Dedifferentiated amniotic fluid mesenchymal stem cell (primary cell): ENCODE results near the gene APBA3.

Source experiments
- DNase-seq: peaks from one replicate; pipeline ENCODE4 v3.0.0-alpha.2; 2016; ENCODE audit errors: extremely low spot score

APBA3 gene

DNA sequence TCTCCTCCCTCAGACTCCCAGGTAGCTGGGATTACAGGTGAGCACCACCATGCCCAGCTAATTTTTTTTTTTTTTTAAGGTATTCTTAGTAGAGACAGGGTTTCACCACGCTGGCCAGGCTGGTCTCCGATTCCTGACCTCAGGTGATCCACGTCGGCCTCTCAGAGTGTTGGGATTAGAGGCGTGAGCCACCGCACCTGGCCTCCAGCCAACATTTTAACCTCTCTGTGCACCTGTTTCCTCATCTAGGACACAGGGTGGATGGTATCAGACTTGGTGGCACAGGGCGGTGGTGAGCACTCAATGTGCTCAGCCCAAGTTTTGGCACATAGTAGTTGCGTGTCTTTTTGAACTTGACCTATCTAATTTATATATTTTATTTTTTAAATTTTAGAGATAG, 12.5 kb downstream of the APBA3 start:
- DNase-seq, result no peak

DNA sequence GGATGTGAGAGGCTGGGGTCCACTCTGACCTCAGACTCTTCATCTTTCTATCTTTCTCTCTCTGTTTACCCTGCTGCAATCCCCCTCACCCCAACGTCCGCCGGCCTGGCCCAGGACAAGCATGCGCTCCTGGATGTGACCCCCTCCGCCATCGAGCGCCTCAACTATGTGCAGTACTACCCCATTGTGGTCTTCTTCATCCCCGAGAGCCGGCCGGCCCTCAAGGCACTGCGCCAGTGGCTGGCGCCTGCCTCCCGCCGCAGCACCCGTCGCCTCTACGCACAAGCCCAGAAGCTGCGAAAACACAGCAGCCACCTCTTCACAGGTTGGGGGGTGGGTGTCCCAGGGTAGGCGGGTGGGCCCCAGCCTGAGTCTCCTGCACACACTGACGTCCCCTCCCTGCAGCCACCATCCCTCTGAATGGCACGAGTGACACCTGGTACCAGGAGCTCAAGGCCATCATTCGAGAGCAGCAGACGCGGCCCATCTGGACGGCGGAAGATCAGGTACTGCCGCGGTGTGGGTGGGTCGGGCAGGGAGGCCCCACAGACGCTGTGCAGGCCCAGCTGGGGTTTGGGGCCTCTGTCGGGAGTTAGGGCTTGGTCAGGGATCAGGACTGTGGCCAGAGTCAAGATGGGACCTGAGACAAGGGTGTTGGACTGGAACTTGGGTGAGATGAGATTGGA, 15.0 kb downstream of the APBA3 start:
- DNase-seq, result no peak

DNA sequence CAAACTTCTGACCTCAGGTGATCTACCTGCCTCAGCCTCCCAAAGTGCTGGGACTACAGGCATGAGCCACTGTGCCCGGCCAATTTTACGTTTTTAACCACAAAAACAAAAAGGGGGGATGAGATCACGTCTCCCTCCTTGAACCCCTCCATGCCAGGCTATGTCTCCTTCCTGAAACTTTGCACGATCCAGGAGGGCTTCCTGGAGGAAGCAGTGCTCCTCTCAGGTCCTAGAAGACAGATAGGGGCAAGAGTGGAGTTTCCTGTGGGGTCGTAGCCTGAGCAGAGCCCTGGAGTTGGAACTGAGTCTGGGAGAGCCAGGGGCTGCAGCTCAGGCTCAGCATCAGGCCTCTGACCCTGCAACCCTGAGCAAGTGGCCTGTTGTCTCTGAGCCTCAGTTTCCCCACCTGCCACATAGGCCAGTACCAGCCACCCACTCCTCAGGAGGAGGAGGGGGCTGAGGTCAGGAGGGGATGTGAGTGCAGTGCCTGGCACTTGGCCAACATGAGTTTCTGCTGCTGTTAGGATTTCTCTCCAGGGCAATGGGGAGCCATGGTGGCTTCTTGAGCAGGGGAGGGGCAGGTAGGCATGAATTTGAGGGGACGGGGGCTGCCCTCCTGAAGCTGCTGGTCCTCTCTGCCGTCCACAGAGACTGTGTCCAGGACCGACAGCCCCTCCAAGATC, 16.0 kb downstream of the APBA3 start:
- no peak for DNase-seq

DNA sequence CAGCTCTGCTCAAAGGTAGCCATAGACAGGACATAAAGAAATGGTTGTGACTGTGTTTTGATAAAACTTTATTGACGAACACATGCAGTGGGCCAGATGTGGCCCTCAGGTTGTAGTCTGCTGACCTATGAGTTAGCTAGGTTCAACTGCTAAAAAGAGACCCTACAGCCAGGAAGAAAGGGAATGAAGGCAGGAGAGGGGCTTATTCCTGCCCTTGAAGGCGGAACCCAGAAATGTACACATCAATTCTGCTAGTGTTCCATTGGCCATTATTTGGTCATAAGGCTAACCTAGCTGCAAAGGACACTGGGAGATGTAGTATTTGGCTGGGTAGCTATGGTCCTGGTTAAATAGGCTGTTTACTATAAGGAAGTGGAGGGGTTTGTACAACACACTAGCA, 18.0 kb downstream of the APBA3 start:
- no peak for DNase-seq

DNA sequence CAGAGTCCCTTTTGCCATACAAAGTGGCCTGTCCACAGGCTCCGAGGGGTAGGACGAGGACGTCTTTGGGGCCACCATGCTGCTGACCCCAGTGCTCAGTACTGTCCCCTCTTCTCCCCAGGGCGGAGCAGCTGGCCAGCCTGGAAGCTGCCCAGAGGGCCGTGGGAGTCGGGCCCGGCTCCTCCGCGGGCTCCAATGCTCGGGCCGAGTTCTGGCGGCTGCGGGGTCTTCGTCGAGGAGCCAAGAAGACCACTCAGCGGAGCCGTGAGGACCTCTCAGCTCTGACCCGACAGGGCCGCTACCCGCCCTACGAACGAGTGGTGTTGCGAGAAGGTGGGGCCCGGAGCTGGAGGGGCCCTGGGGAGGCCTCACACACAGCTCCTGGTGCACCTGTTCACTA, 21.1 kb downstream of the APBA3 start:
- DNase-seq, result no peak

DNA sequence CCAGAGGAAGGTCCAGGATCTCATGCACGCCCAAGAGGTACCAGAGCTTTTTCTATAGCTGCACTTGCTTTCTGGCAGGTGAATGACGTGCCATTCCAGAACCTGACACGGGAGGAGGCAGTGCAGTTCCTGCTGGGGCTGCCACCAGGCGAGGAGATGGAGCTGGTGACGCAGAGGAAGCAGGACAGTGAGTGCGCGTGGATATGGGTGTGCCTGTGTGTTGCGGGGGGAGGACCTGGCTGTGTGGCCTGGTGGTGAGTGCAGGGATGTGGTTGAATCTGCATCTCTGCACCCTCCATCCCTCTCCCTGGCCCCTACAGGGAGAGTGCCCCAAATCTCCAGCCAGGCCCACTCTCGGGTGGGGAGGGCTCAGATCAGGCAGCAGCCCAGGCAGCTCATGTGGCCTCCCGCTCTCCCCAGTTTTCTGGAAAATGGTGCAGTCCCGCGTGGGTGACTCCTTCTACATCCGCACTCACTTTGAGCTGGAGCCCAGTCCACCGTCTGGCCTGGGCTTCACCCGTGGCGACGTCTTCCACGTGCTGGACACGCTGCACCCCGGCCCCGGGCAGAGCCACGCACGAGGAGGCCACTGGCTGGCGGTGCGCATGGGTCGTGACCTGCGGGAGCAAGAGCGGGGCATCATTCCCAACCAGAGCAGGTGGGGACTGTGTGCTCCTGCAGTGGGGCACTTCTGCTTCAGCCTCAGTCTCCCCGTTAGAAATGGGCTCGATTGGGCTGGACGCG, 22.8 kb downstream of the APBA3 start:
- no peak for DNase-seq

DNA sequence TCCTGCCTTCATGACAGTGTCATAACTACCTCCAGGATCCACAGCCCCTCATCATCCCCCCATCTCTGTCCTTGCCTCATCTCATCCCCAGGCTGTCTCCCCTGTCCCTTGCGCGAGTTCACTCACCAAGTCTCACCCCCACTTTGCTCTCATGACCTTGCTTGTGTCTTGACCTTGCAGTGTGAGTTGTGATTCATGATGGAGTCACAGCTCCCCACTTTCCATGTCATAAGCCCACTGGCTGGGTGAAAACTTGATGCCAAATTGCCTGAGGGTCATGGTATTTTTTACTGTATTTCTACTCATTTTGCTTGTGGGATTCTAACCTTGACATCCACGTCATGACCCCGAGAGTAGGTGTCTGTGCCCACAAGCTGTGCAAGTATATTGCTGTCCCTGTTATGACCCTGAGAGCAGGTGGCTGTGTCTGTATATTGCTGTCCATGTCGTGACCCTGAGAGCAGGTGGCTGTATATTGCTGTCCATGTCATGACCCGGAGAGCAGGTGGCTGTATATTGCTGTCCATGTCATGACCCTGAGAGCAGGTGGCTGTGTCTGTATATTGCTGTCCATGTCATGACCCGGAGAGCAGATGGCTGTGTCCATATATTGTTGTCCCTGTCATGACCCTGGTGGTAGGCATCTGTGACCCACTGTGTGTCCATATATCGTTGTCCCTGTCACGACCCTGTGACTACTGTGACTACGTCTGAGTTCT, 23.8 kb downstream of the APBA3 start:
- DNase-seq, result no peak

DNA sequence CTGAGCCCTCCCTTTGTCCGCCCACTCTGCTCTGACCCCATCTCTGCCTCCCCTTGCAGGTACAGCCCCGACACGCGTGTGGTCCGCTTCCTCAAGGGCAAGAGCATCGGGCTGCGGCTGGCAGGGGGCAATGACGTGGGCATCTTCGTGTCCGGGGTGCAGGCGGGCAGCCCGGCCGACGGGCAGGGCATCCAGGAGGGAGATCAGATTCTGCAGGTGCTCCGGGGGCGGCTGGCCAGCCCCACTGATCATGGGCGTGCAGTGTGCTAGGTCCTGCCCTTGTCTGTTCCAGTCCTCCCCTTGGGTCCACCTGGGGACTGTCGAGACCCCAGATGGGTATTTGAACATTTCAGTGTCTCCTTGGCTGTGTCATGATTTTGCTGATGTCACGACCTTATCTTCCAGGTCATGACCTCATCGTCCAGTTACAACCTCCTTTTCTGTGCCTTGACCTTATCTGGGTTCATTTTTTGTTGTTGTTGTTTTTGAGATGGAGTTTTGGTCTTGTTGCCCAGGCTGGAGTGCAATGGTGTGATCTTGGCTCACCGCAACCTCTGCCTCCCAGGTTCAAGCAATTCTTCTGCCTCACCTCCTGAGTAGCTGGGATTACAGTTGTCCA, 25.3 kb downstream of the APBA3 start:
- DNase-seq, result no peak

DNA sequence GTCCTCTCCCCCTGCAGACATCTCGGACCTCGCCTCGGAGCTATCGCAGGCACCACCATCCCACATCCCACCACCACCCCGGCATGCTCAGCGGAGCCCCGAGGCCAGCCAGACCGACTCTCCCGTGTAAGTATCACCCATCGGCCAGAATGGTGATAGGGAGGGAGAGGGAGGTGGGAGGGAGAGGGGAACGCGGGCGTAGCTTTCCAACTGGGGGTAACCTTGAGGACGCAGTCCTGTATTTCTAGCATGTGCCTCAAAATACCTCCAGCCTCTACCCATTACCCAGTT, 27.2 kb downstream of the APBA3 start:
- no peak for DNase-seq

DNA sequence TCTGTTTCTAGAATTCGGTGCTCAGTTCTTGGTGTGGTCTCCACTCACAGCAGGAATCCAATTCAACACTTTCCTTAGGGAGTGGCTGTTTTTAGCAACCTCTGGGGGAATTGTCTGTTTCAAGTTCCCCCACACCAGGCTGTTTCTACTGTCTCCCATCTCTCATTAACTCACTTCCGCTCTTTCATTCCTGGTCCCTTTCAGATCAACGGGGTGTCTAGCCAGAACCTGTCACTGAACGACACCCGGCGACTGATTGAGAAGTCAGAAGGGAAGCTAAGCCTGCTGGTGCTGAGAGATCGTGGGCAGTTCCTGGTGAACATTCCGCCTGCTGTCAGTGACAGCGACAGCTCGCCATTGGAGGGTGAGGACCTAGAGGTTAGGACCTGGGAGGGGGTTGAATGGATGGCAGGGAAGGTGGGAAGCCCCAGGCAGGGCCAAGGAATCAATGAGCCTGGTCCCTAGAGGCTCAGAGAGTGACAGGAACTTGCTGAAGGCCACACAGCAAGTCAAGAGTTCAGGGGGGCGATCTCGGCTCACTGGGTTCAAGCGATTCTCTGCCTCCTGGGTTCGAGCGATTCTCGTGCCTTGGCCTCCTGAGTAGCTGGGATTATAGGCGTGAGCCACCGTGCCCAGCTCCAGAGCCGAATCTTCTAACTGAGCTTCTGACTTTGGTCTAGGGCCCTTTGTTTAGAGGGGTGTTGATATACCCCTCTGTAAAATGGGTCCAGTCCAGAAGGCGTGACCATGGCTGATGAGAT, 27.8 kb downstream of the APBA3 start:
- no peak for DNase-seq

DNA sequence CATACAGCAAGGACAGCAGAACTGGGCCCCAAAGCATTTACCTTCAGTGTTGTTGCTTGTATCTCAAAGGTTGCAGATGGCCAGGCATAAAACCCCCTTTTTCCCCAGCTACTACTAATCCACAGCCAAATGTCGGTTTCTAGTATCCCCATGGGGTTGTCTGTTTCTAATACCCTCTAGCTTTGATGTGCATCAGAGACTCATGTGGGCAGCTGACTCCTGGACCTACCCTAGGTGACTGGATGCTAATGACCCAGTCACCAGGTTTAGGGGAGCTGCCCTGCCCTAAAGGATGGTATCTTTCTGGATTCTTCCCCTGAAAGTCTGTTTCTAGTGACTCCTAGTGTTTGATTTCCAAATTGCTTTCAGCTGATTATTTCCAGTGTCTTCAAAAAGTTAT, 29.4 kb downstream of the APBA3 start:
- no peak for DNase-seq

DNA sequence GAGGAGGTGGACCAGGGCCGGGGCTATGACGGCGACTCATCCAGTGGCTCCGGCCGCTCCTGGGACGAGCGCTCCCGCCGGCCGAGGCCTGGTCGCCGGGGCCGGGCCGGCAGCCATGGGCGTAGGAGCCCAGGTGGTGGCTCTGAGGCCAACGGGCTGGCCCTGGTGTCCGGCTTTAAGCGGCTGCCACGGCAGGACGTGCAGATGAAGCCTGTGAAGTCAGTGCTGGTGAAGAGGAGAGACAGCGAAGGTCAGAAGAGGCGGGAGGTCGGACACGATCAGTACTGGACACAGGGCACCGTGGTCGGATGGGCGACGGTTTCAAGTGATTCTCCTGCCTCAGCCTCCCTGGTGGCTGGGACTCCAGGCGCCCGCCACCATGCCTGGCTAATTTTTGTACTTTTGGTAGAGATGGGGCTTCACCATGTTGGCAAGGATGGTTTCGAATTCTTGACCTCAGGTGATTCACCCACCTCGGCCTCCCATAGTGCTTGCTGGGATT, 31.0 kb downstream of the APBA3 start:
- no peak for DNase-seq

DNA sequence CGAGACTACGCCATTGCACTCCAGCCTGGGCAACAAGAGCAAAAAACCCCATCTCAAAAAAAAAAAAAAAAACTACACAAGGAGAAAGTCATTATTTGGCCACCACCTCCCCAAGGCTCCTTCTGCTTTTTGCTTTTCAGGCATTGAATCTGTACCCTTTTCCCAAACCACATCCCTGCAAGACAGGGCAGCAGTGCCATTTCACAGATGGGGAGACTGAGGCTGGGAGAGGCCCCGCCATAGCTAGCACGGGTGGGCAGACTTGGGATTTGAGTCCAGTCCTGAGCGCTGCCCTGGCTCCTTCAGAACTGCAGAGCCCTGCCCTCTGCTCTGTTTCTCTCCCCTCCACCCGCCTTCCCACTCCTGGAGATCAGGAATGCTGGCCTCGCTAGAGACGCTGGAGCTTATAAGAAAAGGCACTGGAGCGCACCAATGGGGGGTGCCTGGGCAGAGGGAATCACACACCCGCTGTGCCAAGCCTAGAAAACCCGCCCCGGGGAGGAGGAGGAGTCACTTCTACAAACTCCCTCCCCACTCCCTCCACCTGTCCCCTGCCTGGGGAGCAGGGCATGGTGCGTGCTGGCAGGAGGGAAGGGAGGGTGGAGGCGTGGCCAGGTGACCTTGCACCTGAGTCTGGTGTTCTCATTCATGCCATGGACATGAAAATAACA, 35.7 kb downstream of the APBA3 start:
- DNase-seq, result no peak

DNA sequence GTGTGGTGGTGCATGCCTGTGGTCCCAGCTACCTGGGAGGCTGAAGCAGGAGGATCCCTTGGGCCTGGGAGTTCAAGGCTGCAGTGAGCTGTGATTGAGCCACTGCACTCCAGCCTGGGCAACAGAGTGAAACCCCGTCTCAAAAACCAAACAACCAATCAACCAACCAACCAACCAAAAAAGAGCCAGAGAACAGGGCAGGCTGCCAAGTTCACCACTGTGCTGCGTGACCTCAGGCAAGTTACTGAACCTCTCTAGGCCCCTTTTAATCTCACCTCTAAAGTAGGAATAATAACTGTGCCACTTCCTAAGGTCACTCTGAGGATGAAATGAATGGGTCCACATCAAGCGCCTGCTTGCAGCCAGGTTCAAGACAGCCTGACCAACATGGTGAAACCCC, 36.4 kb downstream of the APBA3 start:
- no peak for DNase-seq

DNA sequence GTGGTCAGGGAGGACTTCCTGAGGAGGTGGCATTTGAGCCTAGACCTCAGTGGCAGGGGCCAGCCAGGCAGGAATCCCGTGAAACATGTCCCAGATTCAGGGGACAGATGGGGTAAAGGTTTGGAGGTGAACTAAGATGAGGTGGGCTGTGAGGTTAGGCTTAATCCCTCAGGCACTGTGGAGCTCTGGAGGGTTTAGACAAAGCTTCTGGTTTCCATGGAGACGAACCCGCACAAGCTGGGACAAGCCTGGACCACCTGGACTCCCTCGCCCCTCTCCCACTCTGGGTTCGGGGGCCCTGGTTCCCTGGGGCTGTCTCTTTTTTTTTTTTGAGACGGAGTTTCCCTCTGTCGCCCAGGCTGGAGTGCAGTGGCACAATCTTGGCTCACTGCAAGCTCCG, 37.6 kb downstream of the APBA3 start:
- no peak for DNase-seq

DNA sequence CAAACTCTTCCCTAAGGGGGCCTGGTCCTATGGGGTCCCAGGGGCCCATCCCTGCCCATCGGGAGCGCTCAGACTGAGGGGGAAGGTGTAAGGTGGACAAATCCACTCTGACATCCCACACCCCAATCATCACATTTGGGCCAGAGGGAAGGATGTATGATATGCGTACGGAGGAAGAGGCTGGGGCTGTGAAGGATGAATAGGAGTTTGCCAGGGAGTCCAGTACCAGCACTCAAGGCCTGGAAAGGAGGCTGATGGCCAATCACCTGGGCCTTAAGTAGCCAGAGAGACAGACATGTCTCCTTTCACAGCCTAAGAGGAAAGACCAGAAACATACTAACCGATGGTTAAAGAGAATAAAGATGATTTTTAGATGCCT, 38.4 kb downstream of the APBA3 start:
- no peak for DNase-seq

DNA sequence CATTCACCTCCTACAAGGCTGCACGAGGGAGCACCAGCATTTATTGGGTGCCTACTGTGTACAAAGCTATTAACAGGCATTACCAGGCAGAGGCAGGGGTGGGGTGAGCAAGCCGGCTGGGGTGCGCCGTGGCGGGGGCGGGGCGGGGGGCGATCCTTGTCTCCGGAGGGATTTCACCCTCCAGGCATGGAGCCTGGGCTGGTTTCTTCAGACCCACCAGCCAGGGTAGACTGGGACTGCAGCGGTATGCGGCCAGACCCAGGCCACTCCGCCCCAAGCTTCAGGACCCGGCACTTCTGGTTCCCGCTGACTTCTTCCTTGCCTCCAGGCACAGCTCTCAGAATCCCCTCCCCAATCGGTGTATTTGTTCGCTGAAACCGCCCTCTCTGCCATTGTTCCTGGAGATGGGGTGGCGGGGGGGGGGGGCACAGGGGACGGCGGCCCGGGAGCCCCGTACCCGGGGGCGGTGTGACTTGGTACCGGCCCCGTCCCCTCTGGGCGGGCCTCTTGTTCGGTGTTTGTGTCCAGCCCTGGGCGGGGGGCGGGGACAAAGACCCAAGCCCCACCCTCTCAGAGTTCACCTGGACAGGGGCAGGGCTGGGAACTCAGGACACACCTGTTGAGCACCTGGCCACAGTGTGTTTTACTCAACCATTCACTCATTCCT, 38.9 kb downstream of the APBA3 start:
- DNase-seq, result no peak

DNA sequence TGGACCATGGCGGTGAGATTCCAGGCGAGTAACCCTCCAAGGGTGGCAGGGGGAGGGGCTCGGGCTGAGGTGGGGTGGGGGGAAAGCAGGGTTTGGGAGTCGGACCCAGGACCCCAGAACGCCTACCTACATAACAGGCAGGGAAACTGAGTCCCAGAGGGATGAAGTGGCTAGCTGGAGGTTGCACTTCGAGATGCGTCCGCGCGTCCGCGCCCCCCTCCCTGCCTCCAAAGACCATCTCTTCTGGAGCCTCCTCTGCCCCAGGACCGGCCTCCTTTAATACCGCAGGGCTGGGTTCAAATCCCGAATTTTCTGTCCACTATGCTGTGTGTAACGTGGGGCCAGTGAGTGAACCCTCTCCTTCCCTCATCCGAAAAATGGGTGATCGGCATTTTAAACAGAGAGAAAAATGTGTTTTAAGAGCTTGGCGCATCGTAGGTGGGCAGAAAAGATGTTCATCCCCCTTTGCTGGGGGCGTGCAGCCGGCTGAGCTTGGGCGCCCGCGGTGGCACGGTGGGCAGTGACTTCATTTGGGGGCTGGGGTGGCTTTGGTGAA, 39.5 kb downstream of the APBA3 start:
- no peak for DNase-seq

DNA sequence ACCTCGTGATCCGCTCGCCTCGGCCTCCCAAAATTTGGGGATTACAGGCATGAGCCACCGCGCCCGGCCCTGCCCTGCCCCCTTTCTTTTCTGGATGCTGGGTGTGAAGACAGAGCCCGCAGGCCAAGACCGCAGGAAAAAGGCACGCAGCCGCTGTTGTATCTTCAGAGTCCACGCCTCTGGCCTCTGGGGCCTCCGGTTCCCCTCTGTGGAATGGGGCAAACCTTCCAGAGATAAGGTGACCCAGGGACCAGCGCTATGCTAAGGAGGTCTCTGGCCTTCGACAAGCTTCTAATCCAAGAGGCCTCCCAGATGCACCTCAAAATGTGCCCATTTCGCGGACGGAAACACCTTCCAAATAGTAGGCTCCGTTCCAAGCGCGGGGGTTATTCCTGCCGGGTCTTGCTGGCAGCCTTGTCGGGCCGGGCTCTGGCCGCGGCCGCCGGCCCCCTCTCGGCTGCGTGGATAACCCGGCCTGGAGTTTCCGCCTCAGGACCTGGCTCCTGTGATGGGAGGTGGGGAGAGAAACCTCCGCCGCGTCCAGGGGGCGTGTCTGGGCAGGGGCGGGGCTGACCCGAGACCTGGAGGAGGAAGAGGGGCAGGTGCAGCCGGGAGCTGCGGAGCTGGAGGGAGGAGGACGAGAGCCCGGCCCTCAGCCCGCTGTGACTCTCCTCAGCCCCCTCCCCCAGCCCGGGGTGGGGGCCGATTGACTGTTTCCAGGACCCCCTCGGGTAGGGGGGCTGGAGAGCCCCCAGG, 40.2 kb downstream of the APBA3 start:
- DNase-seq, result peak; percentile 62
